Activated T-cell treated with anti-CD3 and anti-CD28 coated beads for 4 hours (primary cell): Measurements from ENCODE around the gene LCOR.

Experiments used
- DNase-seq: peaks from one replicate; pipeline ENCODE4 v3.0.0-alpha.2; 2020

The LCOR gene

DNA sequence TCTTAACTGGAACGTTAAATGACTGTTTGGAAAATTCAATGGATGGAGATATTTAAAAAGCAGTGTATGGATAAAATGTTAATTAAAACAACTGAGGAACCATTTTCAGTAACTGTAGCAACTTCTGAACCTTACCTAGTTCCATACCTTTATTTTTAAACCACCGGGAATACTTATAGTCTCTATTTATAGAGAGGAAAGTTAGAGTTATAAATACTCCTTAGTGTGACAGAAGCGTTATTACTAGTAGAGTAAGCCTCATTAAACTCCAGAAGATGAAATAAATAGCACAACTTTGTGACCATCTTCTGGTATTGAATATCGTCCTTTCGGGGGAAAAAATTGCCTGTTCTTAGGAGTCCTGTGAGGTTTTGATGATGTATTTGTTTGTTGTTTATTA lies 114.9 kb downstream of the LCOR start:
- no peak for DNase-seq

DNA sequence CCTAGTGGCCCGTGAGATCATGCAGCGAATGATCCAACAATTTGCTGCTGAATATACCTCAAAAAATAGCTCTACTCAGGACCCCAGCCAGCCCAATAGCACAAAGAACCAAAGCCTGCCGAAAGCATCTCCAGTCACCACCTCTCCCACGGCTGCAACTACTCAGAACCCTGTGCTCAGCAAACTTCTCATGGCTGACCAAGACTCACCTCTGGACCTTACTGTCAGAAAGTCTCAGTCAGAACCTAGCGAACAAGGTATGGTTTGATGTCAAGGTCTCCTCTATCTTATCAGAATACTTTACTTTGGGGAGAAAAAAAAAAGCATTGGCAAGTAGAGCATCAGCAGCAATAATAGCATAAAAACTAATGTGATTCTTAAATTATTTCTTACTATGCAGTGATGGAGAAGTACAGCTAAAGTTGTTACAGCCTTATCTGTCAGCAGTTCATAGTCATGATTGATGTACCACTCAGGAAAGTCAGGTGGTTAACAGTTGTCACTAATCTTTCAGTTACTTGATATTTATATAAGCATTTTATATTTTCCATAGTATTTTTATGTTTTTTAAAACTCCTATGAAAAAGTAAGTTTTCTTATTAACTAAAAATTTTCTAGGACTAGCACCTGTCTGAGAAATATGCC lies 117.1 kb downstream of the LCOR start:
- no peak for DNase-seq

DNA sequence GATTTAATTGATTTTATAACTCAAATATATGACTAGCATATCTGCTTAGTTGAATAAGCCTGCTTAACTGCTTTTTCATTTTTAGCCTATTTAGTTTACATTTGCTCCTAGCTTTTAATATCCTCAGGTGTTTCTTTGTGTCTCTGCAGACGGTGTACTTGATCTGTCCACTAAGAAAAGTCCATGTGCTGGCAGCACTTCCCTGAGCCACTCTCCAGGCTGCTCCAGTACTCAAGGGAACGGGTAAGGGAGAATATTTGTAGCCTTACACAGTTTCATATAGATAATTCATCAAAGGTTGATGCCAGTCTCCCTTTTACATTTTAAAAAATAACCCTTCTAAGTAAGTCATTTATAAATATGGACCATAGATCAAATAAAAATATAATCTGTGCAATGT lies 119.9 kb downstream of the LCOR start:
- no peak for DNase-seq

DNA sequence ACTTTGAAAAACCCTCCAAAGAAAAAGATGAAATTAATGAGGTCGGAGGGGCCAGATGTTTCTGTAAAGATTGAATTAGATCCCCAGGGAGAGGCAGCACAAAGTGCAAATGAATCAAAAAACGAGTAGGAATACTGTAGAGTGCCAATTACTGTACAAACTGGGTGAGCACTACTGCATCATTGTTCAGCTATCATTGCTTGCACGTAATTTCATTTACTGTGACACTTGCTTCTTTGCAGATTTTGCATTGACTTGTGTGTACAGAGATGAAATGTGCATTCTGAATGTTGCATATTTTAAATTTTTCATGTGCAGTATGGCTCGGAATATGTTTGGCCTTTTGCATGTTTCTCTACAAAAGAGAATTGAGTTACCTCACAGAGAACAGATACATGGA lies 123.7 kb downstream of the LCOR start:
- no peak for DNase-seq

DNA sequence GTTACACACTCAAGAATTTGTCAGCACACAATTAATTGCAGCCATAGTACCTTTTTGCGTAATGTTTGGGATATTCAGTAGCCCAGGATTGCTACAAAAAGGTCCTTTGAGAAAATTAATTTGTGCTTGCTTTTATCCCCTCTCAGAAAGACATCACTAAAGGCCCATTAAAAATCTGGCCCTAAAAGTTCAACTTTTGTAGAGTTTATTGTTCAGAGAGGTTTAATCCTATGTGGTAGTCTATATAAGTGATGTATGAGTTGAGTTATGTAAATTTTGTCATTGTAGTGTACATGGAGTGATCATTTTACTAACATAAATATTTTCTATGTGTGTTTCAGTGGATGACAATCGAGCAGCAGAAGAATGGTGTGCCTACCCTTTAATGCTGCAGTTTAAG lies 126.0 kb downstream of the LCOR start:
- DNase-seq, result no peak

DNA sequence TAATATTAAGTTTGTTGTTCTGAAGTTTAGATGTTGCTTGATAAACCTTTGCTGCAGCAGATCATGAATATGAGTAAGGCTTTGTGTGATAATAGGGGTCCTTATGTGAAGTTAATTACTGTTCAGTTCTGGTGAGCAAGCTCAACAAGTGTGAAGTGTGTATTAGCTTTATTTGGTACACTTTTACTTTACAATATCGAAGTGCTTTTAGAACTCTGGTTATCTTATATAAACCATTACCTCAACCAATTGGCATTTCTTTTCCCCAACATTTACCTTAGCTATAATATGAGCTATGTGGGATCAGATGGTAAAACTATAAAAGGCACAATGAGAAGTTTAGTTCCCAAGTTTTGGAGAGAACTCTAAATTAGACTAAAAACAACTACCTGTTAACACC lies 127.6 kb downstream of the LCOR start:
- no peak for DNase-seq

DNA sequence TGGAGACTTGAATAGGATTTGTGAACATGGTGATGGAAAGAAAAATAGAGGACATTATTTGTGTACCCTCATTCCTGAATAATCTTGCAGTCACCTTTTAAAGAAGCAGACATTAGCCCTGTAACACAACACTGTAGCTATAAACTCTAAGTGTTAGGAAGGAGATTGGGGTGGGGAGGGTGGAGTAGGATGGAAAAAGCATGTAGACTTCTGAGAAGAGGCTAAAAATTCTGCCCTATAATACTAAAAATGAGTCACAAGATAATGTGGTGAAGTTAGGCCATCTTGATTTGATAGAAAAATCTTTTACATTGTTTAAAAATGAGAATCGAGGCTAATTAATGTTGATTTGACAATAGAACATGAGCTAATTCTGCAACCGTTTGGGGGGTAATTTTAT lies 128.8 kb downstream of the LCOR start:
- no peak for DNase-seq

DNA sequence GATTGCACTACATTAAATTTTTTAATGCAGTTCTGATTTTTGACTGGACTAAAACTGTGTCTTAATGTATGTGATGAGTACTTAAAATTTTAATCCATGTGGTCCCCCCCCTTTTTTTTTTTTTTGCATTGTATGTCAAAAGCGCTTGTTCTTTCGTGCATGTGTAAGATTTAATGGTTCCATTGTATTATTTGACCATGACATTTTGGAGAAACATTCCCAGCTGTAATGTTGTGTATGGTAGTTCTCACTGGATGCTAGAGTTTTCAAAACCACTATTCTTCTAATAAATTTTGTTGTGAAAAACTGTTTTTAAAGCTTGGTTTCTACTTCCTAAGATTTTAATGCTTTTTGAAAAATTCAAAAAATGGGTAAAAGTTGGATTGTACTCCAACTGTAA lies 132.0 kb downstream of the LCOR start:
- no peak for DNase-seq

DNA sequence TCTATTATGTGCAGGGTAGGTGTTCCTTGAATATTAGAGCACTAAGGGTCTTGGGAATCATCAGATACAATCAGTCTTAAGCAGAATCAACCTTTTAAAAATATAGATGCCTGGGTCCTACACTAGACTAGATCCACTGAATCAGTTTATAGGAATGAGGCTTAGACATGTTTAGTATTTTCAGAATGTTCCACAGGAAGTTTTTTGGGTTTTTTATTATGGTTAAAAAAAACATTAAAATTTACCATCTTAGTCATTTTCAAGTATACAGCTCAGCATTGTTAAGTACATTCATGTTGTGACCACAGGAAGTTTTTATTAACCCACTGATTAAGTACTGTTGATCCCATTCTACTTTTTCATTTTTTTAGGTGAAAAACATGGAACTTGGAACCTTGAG lies 135.7 kb downstream of the LCOR start:
- DNase-seq, result no peak

DNA sequence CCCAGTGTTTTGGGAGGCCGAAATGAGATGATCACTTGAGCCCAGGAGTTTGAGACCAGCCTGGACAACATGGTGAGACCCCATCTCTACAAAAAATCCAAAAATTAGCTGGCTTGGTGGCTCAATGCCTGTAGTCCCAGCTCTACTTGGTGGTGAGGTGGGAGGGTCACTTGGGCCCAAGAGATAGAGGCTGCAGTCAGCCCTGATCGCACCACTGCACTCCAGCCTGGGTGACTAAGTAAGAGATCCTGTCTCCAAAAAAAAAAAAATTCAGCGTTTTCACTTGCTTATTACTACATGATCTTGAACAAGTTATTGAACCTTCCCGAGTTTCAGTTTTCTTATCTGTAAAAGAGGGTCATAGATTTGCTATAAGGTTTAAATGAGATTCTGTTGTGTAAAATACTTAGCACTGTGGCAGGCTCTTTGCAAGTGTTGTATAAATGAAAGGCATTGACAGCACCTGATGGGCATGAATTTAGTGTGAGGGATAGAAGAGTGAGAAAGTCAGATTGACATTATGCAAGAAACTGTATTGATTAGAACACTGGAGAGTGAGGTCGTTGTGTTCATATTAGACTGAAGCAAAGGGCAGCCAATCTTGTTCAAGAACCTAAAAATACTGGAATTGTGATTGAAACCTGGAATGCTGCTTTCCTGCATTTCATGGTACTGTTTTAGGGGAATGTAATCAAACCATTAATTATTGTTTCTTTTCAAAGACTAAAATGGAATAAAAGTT lies 136.8 kb downstream of the LCOR start:
- no peak for DNase-seq

DNA sequence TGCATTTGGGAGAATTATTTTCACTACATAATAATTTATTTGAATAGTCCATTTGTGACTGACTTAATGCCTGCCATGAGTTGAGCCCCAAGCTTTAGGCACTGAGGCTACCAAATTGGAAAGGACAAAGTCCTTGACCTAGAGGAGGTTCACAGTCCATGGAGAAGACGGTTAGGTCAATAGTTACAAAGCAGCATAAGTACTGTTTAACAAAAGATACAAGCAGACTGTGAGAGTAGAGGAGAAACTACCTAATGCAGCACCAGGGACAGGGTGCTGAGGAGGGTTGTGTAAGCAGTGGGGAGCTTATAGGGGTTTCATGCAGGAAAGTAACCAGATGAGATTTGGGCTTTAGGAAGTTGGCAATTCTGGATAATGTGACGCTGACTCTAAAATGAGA lies 139.2 kb downstream of the LCOR start:
- DNase-seq, result no peak

DNA sequence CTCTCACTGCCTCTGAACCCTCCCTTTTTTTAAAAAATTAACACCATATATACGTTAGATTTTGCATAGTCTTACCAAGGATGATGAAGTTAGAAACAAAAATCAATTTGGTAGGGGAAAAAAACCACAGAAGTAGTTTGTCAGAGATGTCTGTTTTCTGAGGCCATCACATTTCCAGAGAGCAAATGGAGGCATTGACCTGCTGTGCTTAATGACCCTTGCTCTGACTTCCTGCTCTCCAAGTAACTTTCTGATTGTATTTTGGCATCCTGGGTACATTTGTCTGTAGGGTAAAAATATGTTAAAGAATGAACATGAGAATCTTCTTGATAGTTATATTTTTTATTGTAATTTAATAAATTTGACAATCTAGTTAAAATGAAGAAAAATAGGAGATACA lies 140.2 kb downstream of the LCOR start:
- DNase-seq, result no peak

DNA sequence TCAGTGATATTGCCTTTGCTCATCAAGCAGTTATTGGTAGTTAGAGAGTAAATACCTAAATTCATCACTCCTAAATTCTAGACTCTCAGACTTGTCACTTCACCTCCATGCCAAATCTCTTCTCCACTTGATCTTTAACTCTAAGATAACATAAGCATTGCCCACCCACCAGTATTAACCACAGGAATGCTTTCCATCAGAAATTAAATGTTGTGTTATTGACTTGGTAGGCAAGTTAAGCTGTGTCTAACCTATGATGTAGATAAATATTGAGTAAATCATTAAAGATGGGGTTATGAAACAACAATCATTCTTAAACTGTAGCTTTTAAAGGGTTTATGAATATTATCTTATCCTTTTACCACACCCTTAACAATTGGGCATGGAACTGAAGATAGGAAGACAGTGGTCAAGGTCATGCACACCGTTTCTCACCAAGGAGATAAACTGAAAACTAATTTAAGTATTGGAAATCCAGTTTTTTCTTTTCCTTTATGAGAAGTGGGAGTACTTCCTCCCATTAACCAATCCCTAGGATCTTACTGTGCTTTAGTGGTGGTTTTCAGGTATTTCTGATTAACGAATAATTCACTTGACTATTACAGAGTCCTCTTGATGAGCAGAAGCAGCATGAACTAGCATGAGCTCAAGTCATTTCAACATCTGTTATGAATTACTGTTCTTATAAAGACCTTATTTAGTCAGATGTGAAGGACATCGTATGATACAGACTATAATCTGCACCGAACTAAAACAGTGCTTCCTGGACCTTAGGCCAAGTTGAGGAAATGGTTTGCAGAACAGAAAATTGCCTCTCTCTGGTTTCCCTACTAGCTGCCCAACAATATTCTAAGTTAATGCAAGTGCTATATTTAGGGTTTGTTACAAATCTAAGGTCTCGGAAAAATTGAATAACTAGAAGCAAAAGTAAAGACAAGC lies 142.0 kb downstream of the LCOR start:
- DNase-seq, result no peak

DNA sequence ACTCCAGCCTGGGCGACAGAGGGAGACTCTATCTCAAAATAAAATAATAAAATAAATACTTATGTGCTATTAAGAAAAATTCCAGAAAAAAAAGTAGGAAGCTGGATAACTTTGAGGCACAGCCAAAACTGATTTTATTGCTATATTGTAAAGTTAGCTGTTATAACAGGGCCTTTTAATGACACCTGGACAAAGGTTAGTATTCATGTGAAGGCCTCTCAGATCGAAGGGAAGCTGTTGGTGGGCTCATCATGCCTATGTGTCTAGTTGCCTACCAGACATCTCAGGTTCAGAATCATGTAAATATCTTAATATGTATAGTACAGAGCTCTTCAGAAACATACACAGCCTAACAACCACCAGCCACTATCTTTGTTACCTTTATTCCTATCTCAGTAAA lies 143.0 kb downstream of the LCOR start:
- no peak for DNase-seq

DNA sequence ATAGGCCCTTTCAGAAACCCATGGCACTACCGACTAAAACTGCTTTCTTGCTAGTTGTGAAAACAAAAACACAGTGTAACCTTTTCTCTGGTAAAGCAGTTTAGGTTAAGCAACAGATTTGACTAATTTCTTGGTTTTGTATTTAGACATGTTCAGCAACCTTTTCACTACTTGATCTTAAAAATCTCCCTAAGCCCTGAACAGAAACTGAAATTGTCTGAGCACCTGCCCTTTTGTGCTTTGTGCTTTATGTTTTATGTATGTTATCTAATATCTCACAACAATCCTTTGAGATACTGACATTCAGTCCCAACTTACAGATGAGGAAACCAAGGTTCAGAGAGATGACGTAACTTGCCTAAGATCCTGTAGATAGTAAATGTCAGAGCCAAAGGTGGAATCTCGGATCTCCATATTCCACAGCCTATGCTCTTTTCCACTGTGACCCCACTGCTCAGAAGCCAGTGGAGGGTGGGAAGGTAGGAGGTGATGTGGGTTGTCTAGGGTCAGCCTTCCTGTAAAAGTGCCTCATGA lies 146.6 kb downstream of the LCOR start:
- DNase-seq, result no peak

DNA sequence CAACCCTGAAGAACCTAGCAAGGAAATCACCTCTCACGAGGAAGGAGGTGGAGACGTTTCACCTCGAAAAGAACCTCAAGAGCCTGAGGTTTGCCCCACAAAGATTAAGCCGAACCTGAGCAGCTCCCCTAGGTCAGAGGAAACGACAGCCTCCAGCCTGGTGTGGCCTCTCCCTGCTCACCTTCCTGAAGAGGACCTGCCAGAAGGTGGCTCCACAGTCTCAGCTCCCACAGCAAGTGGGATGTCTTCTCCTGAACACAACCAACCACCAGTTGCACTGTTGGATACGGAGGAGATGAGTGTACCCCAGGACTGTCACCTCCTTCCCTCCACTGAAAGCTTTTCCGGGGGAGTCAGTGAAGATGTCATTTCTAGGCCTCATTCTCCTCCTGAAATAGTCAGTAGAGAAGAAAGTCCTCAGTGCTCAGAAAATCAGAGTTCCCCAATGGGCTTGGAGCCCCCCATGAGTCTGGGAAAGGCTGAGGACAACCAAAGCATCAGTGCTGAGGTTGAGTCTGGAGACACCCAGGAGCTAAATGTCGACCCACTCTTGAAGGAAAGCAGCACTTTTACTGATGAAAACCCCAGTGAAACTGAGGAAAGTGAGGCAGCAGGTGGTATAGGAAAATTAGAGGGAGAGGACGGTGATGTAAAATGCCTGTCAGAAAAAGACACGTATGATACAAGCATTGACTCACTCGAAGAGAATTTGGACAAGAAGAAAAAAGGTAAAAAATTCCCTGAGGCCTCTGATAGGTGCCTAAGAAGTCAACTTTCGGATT lies 150.2 kb downstream of the LCOR start:
- no peak for DNase-seq

DNA sequence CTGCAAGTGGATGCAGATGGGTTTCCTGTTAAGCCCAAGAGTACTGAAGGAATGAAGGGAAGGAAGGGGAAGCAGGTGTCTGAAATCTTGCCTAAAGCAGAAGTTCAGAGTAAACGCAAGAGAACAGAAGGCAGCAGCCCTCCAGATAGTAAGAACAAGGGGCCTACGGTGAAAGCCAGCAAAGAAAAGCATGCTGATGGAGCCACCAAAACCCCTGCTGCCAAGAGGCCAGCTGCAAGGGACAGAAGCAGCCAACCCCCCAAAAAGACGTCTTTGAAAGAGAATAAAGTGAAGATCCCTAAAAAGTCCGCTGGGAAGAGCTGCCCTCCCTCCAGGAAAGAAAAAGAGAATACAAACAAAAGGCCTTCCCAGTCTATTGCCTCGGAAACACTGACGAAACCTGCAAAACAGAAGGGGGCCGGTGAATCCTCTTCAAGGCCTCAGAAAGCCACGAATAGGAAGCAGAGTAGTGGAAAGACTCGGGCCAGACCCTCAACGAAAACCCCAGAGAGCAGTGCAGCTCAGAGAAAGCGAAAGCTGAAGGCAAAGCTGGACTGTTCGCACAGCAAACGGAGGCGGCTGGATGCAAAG lies 152.5 kb downstream of the LCOR start:
- no peak for DNase-seq

DNA sequence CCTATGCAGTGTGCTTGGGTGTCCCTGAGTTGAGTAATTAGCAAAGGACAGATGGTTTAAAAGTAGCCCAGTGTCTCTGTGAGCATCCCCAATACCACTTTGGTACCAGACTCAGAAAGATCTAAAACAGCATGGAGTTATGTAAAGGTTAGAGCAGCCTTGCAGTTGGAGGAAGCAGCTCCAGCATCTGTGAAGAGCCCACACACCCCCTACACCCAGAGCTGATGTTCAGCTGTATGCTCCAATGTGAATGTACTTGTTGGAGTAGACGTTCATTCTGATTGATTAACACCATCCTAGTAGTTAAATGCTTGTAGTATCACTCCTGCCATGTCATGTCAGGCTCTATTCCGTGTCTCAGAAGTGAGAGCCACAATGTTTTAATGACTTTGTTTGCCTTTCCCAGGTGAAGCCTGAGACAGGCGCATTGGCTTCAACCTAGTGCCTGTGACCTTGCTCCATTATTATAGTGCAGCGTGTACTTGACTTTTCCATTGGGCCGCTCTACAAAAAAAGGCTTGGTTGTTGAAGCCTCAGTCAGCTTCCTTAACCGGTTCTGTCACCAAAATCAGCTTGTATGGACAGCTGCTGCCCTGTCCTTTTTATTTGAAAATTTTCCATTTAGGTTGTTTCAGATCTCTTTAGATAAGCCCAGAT lies 154.2 kb downstream of the LCOR start:
- DNase-seq, result no peak

DNA sequence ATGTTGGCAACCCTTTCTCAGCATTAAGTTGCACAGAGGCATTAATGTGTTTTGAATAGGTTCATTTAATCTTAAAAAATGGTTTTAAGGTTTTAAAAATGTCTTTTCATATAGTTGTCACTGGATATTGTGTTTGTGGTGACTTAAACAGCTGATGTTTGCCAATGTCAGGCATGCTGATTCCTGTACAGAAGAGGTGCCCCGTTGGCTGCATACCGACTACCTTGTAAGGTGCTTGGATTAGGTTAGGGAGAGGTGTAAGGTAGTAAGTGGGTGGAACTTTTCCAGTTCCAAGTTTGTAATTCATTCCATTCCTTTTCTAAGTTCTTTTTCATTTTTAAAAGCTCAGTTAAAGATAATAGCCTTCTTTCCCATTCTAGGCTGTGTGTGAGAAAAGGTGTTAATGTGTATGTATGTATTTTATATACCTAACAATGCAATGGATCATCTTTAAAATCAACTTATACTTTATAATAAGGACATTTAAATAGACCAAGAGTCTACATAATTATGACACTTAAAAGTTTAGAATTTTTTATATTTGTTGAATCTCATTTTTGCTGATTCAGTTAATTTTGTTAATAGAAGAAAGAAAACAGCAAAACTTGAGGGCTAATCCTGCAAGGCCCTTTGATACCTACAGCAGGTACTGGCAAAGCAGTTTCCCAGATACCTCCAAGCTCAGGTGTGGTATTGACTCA lies 155.2 kb downstream of the LCOR start:
- no peak for DNase-seq

DNA sequence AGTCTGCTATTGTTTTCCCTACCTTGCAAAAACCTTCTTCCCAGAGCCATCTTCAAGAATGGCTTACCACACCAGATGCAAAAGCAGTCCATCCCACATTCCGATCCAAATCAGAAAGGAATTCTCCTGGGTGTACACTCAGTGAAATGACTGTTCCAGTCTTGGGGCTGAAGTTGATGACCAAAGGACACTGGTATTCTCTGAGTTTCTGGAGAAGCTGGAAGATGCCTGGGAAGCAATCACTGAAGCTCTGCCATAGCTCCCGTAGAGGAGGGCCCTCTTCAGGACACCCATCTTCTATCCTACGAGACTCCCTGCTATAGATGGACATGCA lies 155.7 kb downstream of the LCOR start:
- DNase-seq, result no peak

DNA sequence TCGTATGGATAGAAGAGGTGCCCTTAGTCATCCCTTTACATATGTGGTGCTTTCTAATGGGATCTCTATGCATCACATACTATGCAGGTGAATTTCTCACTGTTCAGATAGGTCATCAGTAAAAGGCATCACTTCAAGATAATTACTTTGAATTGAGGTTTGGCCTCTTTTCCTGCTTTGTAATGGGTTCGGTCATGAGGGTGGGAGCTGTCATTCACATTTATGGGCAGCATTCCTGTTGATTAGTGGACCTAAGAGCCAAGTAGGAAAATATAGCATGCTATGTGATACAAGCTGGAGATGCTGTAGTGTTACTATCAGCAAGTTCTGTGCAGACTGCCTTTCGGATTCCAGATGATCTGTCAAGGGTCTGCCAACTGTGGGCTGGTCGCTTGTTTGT lies 156.3 kb downstream of the LCOR start:
- no peak for DNase-seq
